BJ (cell line): ENCODE results near the gene FOXK2. TPM values are rescaled to one million over a fixed set of nuclear protein-coding genes. Genes with fewer than 3 reads are reported as not detected.
"Not testable (repeated sequence)": the region's sequence is repeated elsewhere in the genome, so short reads cannot be mapped to it uniquely, and the experiment has no call there.

Experiments
- CTCF ChIA-PET: fragments of 350-600 bp; formaldehyde crosslinking; extraction: SDS; loops from one replicate; lab custom pipeline; 2021; ENCODE audit warnings: antibody characterized with exemption, inconsistent platforms; lab: Yijun Ruan, JAX
- POLR2A ChIA-PET: fragments of 300-600 bp; sonication (Branson Sonifier 250); formaldehyde crosslinking; extraction: SDS; loops from one replicate; lab custom pipeline; 2021; ENCODE audit warnings: antibody characterized with exemption; lab: Charles Lee
- DNase-seq: peaks from one replicate; pipeline ENCODE4 v3.0.0-alpha.2; 2011; ENCODE audit warnings: low read depth
- H3K27me3 ChIP-seq: 2 replicates; pipeline ENCODE4 v1.6.0; 2011; ENCODE audit warnings: low read length; ENCODE audit not compliant: control insufficient read depth, insufficient read depth
- H3K36me3 ChIP-seq: 2 replicates; pipeline ENCODE4 v1.5.1; 2011; ENCODE audit warnings: low read length; ENCODE audit not compliant: control insufficient read depth, insufficient read depth
- H3K4me3 ChIP-seq: 2 replicates; pipeline ENCODE4 v1.5.1; 2011; ENCODE audit warnings: low read depth, mild to moderate bottlenecking, control low read depth, low read length
- polyA plus RNA-seq: library from polyadenylated mRNA; depleted of rRNA; stranded (reverse); fragments of >200 nt; gene quantifications from 2 replicates; pipeline ENCODE4 v1.2.3, GENCODE V29; 2011
- TF ChIP-seq, protein P1 (sequence below): IDR thresholded peaks from 2 replicates; pipeline ENCODE4 v1.5.1; 2011; ENCODE audit warnings: low read depth, mild to moderate bottlenecking, control low read depth, inconsistent platforms, low read length, moderate library complexity; ENCODE audit not compliant: insufficient read depth

Gene FOXK2
- polyA plus RNA-seq, 1 experiment: 19.2 TPM

DNA sequence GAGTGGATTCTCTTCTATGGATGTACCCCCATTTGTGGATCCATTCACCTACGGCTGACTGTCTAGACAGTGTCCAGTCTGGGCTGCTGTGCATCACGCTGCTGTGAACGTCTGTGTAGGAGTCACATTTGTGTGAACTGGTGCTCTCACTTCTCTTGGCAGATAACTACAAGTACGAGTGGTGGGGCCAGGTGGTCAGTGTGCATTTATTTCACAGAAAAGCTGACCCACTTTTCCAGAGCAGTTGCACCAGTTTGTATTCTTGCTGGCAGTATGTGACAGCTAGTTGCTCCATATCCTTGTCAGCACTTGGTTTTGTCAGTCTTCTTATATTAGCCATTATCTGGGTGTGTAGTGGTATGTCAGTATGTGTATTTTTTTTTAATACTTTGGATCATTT lies 28.4 kb downstream of the FOXK2 start:
- ChIA-PET POLR2A (no interaction called here), CTCF (interaction anchor here (1.0 to 1.5 kb wide), 2 partner anchors 11 to 13 kb away, joined by 4 read pairs; no protein-coding TSS in a partner anchor)
- Histone ChIP-seq H3K36me3 (no peaks in the 10 kb centered on the region), H3K27me3 (no peaks in the 10 kb centered on the region), H3K4me3 (no peak overlapping the region)
- TF ChIP-seq, protein P1, sequence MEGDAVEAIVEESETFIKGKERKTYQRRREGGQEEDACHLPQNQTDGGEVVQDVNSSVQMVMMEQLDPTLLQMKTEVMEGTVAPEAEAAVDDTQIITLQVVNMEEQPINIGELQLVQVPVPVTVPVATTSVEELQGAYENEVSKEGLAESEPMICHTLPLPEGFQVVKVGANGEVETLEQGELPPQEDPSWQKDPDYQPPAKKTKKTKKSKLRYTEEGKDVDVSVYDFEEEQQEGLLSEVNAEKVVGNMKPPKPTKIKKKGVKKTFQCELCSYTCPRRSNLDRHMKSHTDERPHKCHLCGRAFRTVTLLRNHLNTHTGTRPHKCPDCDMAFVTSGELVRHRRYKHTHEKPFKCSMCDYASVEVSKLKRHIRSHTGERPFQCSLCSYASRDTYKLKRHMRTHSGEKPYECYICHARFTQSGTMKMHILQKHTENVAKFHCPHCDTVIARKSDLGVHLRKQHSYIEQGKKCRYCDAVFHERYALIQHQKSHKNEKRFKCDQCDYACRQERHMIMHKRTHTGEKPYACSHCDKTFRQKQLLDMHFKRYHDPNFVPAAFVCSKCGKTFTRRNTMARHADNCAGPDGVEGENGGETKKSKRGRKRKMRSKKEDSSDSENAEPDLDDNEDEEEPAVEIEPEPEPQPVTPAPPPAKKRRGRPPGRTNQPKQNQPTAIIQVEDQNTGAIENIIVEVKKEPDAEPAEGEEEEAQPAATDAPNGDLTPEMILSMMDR: no peak
- no peak for DNase-seq

GRCh38 chr17:82548681-82549303 lies 29.3 kb downstream of the FOXK2 start:
- no peaks in the 10 kb centered on the region for H3K36me3 ChIP-seq
- ChIA-PET POLR2A (no interaction called here), CTCF (no interaction called here)
- TF ChIP-seq, protein P1: no peak
- H3K27me3 ChIP-seq: no peaks in the 10 kb centered on the region
- no peak overlapping the region for H3K4me3 ChIP-seq
- no peak for DNase-seq

DNA sequence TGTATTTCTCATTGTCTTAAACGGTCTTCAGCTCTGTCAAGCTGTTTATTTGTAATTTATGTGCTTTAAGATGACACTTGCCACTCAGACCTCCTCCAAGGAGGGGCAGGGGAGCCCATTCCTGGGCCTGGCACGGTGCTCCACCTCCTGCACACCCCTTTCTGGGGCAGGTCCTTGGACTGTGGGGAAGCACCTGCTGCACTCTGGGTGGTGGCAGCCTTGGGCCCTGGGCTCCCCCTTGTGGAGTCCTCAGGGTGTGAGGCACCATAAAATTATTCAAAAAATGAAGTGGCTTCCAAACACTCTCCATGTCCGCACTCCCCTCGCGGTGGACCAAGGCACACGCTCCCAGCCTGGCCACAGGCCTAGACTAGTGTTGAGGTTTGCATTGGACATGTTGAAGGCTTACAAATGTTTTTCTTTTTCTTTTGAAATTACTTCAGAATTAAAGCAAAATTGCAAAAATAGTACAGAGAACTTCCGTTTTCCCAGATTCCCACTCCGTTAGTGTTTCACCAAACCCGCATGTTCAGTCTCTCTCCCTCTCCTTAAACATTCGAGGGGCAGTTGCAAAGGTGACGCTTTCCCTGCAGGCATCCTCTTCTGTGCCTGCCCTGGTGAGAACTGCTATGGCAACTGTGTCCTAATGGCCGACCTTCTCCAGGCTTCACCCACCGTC lies 32.4 kb downstream of the FOXK2 start:
- no peaks in the 10 kb centered on the region for H3K36me3 ChIP-seq
- TF ChIP-seq, protein P1: peak; percentile 85
- POLR2A ChIA-PET: no interaction called here
- no peak overlapping the region for H3K4me3 ChIP-seq
- H3K27me3 ChIP-seq: no peaks in the 10 kb centered on the region
- DNase-seq: no peak
- CTCF ChIA-PET: interaction anchor here (0.6 to 0.8 kb wide), 2 partner anchors 72 to 83 kb away, joined by 3 to 5 read pairs; no protein-coding TSS in a partner anchor

DNA sequence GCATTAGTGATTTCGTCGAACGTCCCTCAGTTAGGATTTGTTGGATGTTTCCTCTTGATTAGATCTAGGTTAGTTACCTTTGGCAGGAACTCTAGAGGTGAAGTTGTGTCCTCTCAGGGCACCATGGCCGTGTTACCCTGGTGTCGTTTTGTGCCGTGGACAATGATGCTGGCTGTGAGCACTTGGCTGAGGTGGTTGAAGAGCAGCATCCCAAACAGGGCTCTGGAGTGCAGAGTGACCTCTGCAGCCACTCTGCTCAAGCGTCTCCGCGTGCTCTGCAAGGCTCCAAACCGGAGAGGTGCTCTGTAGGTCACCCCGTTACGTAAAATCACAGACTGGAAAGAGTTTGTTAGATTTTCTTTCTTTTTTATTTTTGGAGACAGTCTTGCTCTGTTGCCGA lies 33.0 kb downstream of the FOXK2 start:
- POLR2A ChIA-PET: no interaction called here
- Histone ChIP-seq H3K27me3 (no peaks in the 10 kb centered on the region), H3K4me3 (no peak overlapping the region), H3K36me3 (no peaks in the 10 kb centered on the region)
- DNase-seq: no peak
- CTCF ChIA-PET: interaction anchor here (0.6 to 2.6 kb wide), 5 partner anchors 14 to 522 kb away, joined by 5 to 11 read pairs (median 7); no protein-coding TSS in a partner anchor
- TF ChIP-seq, protein P1: no peak

DNA sequence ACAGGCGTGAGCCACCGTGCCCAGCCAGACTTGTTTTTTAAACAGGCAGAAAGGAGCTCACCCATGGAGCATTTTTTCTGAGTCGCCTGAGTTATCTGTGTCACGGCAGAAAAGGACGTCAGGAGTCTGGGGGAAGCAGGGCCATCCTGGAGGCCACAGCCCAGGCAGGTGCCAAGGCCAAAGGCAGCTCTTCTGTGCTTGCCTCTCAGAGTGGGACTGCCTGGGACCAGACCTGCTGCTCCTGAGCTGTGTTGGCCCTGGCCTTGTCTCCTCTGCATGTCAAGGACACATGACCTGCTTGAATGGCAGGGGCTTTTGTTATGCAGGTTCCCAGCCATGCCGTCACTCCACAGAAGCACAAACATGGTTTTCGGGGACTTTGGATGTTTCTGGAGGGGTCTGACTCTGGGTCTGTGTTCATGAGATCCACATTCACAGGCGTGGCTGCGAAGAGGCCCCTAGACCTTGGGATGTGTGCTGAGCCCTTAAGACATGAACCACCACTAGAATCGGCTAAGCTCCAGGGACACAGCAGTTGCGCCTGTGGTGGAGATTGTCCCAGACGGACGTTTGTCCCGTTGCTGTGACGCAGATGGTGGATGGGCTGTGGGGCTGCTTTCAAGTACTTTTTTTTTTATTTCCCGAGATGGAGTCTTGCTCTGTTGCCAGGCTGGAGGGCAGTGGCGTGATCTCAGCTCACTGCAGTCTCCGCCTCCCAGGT lies 33.8 kb downstream of the FOXK2 start:
- ChIA-PET CTCF (interaction anchor here (0.6 to 2.6 kb wide), 20 partner anchors 8 to 637 kb away, joined by 3 to 11 read pairs (median 4); no protein-coding TSS in a partner anchor), POLR2A (no interaction called here)
- no peak for DNase-seq
- Histone ChIP-seq H3K36me3 (no peaks in the 10 kb centered on the region), H3K4me3 (no peak overlapping the region), H3K27me3 (no peaks in the 10 kb centered on the region)
- TF ChIP-seq, protein P1: no peak

DNA sequence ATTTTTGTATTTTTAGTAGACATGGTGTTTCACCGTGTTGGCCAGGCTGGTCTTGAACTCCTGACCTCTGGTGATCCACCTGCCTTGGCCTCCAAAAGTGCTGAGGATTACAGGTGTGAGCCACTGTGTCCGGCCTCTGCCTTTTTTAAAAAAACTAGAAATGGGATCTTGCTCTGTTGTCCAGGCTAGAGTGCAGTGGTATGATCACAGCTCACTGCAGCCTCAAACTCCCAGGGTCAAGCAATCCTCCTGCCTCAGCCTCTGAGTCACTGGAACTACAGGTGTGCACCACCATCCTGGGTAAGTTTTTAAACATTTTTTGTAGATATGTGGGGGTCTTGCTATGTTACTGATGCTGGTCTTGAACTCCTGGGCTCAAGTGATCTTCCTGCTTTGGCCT lies 38.0 kb downstream of the FOXK2 start:
- CTCF ChIA-PET, H3K4me3 ChIP-seq, DNase-seq, H3K36me3 ChIP-seq, POLR2A ChIA-PET, H3K27me3 ChIP-seq: not testable (repeated sequence)
